Stimulated activated CD4-positive, alpha-beta T cell treated with anti-CD3 and anti-CD28 coated beads, Interleukin-1b, Interleukin-23, amount 100 ng/mL, for 1 hour (primary cell): ENCODE results near the gene UVRAG.
"Not testable (repeated sequence)": the region's sequence is repeated elsewhere in the genome, so short reads cannot be mapped to it uniquely, and the experiment has no call there.

ENCODE experiments used
- DNase-seq, 2 donors: peaks; one replicate each; pipeline ENCODE4 v3.0.0-alpha.2; 2020; ENCODE audit warnings: low read depth in 2 of 2

UVRAG gene

DNA sequence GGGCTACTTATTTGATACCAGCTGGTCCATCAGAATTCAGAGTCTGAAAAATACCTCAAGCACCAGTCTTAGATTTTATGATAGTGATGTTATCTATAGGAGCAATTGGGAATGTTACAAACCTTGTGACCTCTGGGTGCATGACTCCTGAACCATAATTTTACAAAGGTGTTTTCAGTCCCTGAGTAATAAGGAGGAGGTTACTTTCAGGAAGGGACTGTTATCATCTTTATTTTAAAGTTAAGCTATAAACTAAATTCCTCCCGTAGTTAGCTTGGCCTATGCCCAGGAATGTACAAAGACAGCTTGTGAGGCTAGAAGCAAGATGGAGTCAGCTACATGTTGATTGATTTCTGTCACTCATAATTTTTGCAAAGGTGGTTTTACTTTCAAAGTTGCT lies 101.9 kb downstream of the UVRAG start:
- DNase-seq, result no peak

- DNase-seq, result no peak
These were observed 103.3 kb downstream of the UVRAG start for GRCh38 chr11:75918331-75918730.

DNA sequence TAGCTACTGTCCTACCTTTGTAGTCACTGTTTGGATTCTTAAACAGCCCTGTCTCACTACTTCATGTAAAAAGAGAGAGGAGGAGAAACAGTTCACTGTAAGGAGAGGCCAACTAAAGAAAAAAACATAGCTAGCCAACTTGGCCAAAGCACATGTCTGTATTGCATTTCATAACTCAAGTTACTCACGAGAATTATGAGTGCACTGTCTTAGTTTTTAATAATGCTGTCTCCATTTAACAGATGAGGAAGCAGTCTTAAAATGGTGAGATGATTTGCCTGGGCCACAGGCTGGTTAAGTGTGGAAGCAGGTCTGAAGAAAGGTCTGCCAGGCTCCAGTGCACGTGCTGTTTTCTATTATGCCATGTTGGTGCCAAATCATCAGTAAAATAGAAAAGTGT lies 104.5 kb downstream of the UVRAG start:
- DNase-seq, result no peak

DNA sequence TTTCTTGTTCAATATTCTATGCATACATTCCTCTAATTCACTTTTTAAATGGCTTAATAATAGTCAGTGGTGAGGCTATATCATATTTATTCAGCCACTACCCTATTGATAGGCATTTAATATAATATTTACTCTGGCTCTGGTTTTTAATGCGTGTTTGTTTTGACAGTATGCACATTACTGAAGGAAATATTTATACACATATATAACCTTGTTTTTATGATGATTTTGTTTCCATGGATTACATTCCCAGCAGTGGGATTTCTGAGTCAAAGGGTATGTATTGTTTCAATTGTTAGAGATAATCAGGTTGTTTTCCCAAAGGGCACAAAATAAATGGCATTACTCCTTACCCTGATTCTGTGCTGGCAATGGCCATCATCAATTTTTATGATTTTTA lies 105.8 kb downstream of the UVRAG start:
- no peak for DNase-seq

DNA sequence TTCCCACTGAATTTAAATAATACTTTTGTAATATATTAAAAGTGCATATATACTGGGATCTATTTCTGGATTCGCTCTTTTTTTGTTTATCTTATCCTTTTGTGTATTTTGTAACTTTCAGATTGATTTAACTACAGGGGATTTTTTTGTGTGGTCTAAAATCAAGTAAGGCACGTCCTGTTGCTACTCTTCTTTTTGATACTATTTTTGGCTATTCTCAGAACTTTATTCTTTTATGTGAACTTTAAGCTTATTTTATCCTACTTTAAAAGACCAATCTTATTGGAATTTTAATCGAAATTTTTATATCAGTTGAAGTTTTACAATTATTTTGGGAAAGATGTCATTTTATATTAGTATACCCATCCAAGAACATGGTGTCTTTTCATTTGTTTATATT lies 106.8 kb downstream of the UVRAG start:
- no peak for DNase-seq

DNA sequence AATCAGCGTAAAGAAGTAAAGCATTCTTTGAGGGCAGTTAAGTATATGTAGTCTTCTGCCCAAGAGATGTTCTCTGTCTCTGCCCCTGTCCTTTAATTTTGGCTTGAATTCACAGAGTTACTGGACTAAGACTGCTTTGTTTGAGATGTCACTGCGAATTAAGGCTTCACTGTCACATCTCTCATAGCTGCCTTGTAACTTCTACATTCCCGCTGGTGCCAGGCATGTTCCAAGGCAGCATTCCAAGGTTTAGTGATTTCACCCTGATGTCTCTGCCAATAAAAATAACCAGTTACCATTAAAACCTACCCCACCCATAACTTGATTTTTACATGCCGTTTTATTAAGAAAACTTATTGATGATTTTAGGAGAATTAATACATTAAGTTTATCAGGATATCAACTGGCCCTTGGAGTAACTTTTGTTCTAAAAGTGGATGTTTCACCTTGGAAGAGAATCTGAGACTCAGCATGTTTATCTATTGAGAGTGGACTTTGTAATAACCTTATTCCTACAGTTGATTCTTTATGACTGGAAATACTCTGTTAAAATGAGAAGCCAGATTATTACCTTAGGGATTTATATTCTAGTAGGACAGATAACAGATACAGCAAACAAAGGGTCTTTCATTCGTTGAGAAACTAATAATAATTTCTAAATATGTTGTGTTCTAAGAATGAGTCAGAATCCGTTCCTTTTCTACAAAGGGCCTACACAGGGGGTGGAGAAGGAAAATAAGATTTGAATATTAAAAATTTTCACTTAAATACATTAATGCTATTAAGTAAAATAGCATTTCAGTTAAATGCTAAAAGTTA lies 110.2 kb downstream of the UVRAG start:
- no peak for DNase-seq

DNA sequence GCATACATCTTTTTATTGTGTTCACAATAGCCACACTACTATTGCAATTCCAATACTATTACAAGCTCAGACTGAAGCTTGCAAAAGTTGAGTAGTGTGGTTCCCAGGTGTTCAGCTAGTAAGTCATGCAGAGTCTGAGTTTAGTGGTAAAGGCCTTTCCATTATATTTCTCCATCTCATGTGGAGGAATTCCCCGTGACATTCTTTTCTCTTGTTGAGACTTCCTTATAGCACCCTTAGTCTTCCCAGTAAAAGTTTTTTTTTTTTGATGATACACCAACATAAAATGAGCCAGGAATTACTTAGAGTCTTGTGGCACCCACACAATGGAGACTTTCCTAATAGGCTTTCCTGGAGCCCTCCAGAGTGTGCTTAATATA lies 110.8 kb downstream of the UVRAG start:
- no peak for DNase-seq

- DNase-seq, result no peak
These were observed 114.7 kb downstream of the UVRAG start for GRCh38 chr11:75929706-75930105.

- DNase-seq, result no peak
These were observed 115.5 kb downstream of the UVRAG start for GRCh38 chr11:75930534-75930933.

- DNase-seq, result no peak
These were observed 116.1 kb downstream of the UVRAG start for GRCh38 chr11:75931124-75931523.

DNA sequence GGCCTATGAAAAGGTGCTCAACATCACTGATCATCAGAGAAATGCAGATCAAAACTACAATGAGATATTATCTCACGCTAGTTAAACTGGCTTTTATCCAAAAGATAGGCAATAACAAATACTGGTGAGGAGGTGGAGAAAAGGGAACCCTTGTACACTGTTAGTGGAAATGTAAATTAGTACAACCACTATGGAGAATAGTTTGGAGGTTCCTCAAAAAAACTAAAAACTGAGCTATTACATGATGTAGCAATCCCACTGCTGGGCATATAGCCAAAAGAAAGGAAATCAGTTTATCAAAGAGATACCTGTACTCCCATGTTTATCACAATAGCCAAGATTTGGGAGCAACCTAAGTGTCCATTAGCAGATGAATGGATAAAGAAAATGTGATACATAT lies 118.7 kb downstream of the UVRAG start:
- not testable (repeated sequence) for DNase-seq

DNA sequence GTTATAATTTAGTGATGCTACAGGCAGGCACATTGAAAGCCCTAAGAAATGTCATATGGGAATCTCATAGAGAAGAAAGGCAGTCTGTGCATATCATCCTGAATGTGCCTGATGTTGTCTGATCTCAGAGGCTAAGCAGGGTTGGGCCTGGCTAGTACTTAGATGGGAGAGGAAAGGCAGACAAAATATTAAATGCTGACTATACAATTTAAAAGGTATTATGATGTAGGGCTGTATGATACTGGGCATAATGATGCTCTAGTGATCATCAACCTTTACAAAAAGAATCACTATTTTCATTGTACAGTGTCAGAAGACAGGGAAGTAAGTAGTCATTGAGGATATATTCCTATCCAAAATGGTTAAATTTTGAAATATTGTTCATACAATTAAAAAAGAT lies 119.8 kb downstream of the UVRAG start:
- no peak for DNase-seq

GRCh38 chr11:75938543-75938942 lies 123.5 kb downstream of the UVRAG start:
- no peak for DNase-seq

- DNase-seq, result no peak
These were observed 124.5 kb downstream of the UVRAG start for GRCh38 chr11:75939516-75939915.

DNA sequence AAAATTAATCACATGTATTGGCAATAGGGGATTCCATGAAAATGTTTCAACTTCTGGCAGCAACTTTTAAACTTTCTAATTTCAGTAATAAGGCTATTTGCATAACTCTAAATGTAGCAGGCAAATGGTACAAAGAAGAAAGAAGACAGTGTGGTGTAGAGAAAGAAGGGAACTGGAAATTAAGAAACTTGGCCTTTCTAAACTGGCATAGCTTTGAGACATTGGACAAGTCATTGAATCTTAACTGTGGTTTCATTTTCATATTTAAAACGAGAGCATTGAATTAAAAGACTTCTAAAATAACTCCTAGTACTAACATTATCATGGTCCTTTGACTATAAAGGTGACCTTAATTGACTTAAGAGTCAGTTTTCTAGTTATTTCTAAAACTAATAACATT lies 125.0 kb downstream of the UVRAG start:
- DNase-seq, result no peak

DNA sequence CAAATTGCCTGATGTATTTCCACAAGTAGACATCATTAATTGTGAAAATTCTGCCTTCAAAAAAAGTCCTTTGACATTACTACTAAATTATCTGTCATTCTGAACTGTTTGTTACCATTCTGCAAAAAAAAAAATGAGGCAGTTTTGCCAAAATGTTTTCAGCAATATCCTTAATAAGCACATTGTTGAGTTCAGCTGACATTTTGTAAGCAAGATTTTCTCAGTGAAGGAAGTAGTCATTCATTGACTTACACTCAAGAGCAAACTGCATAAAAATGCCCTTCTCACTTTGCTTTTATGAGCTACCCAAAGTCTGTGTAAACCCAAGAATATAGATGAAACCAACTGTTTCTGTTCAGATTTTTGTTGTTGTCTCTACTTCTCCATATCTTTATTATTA lies 125.9 kb downstream of the UVRAG start:
- DNase-seq, result no peak

DNA sequence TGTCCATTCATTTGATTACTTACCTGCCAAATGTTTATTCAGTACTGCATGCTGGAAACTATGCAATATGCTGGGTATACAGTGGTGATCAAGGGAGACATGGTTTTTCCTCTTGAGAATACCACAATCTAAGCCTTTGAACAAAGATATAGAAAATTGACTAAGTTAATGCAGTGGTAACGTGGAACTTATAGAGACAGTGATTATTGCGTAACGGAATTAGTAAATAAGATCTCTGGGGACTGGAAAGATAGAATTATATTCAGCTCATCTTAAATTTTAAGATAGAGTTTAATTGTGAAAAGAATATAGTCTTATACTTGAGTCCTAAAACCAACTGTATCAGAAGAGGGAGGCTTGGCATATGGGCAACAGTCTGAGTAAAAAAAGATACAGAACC lies 129.5 kb downstream of the UVRAG start:
- no peak for DNase-seq

- no peak for DNase-seq
These were observed 130.4 kb downstream of the UVRAG start for GRCh38 chr11:75945446-75945845.

DNA sequence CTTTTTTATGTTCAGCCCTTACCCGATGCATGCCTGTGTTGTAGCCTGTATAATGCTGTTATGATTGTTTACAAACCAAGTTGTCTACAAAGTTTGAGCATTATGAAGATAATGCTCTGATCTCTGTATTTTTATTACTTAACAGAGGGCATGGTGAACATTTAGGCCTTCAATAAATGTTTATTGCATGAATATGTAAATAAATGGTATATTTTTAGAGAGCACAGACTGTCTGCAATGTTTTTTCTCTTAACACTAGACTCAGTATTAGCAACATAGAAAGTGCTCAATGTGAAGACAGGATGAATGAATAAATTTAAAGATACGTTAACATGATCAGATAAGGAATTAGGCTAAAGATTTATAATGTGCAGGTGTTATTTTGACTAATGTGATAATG lies 130.9 kb downstream of the UVRAG start:
- no peak for DNase-seq

- no peak for DNase-seq
These were observed 131.8 kb downstream of the UVRAG start for GRCh38 chr11:75946531-75947530.

GRCh38 chr11:75949023-75949672 lies 134.1 kb downstream of the UVRAG start:
- DNase-seq, result no peak

GRCh38 chr11:75950141-75950540 lies 135.1 kb downstream of the UVRAG start:
- no peak for DNase-seq
